EH (cell line): Measurements from ENCODE around the gene SHLD1.
"Not testable (repeated sequence)": the region's sequence is repeated elsewhere in the genome, so short reads cannot be mapped to it uniquely, and the experiment has no call there.

Experiments used
- DNase-seq: peaks from one replicate; pipeline ENCODE4 v3.0.0-alpha.2; 2015; ENCODE audit warnings: low read depth

Gene SHLD1, protein sequence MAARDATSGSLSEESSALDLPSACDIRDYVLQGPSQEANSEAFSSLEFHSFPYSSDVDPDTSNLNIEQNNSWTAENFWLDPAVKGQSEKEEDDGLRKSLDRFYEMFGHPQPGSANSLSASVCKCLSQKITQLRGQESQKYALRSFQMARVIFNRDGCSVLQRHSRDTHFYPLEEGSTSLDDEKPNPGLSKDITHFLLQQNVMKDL

DNA sequence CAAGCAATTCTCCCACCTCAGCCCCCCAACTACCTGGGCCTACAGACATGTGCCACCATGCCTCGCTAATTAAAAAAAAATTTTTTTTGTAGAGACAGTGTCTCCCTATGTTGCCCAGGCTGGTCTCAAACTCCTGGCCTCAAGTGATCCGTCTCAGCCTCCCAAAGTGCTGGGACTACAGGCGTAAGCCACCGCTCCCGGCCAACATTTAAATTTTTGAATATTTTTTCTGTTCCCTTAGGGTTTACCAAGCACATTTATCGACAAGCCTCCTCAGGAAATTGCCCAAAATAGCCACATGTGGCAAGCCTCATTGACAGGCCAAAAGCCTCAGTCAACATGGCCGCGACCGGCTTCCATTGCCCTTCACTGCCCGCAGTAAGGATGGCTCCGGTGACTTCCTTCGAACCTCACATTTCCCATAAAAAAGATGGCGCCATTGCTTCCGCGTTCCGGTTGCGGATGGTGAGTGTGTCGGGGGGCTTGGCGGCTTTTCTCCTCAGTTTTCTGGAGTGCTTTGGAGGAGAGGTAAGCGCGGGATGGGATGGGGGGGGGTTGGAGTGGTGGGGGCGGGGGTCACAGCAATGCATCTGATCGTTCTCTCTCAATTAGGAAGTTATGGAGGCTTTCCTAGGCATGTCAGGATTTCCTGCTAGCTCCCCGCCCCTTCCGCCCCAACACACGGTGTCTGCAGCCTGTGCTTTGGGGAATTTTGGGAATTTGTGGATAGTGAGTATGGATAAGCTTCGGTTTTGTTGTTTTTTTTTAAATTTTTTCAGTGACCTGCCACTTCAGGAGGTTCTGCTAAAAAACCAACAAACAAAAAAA, at the start of gene SHLD1:
TSS of gene SHLD1 (plus strand) at position 450 of the 828 bp plus-strand sequence. CDS start 22,465 bp downstream, outside the sequence.
- DNase-seq: peak; percentile 89

DNA sequence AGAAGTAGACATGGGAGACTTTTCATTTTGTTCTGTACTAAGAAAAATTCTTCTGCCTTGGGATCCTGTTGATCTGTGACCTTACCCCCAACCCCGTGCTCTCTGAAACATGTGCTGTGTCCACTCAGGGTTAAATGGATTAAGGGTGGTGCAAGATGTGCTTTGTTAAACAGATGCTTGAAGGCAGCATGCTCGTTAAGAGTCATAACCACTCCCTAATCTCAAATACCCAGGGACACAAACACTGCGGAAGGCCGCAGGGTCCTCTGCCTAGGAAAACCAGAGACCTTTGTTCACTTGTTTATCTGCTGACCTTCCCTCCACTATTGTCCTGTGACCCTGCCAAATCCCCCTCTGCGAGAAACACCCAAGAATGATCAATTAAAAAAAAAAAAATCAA, 47.9 kb upstream of the SHLD1 start:
- not testable (repeated sequence) for DNase-seq

DNA sequence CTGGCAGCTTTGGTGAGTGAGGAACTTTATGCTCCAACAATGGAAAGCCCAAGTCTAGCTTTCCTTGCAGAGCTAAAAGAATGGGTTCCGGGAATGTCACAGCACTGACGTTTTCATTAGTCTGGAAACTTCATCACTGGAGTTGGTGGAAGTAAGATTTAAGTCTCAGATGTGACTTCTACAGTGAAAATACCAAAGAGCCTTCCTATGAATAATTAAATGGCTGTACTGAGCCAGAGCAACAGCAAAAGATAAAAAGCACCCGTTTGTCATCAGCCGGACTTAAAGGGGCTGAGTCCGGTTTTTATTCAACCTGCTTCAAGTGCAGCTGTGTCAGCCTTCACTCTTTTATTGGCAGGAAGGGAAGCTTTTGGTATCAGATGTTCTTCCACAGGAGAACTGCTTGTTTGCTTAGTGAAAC, 46.5 kb upstream of the SHLD1 start:
- no peak for DNase-seq

DNA sequence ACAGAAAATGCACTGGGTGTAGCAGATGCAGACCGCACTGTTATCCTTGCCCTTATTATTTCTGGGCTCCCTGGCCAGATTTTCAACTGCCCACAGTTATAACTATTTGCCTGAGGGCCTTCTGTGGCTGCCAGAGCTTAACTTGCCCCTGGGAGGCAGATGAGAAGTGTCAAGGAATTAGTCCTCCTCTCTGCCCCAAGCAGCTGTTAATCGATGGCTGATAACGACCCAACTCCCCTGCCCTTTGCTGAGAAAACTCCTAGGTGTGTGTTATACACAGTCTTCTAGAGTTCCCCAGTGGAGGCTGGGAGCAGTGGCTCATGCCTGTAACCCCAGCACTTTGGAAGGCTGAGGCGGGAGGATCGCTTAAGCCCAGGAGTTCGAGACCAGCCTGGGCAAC, 44.4 kb upstream of the SHLD1 start:
- DNase-seq: no peak

DNA sequence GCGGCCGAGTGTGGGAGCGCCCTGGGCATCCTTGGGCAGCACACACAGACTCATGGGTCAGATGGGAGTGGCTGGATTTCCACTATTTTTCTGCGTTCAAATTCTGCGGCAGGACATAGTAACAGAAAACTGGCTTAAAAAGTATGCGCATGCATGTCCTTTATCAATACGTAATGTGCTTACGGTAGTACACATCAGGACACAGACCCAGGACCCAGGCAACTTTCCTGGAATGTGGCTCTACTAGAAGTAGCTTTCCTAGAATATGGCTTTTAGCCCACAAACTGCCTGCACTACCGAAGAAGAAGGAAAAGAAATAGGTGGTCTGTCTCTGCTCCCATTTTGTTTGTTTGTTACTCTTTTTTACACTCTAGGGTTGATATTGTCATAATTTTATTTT, 43.4 kb upstream of the SHLD1 start:
- DNase-seq: no peak

DNA sequence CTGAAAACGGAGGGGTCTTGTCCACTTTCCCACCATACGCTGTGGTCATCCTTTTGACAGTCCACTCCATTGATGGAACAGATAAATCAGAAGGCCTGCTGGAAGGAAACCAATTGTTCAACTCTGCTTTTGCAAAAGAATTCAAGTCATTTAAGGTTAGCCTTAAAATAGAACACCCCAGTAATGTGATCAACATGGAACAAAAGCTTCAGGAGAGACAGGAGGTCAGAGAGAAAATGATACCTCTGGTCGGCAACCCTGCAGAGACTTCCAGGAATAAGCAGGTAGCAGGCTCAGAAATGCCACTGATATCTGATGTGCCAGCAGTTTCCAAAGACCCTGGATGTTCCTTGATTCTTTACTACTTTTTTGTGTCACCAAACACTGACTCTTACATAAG, 39.6 kb upstream of the SHLD1 start:
- no peak for DNase-seq

DNA sequence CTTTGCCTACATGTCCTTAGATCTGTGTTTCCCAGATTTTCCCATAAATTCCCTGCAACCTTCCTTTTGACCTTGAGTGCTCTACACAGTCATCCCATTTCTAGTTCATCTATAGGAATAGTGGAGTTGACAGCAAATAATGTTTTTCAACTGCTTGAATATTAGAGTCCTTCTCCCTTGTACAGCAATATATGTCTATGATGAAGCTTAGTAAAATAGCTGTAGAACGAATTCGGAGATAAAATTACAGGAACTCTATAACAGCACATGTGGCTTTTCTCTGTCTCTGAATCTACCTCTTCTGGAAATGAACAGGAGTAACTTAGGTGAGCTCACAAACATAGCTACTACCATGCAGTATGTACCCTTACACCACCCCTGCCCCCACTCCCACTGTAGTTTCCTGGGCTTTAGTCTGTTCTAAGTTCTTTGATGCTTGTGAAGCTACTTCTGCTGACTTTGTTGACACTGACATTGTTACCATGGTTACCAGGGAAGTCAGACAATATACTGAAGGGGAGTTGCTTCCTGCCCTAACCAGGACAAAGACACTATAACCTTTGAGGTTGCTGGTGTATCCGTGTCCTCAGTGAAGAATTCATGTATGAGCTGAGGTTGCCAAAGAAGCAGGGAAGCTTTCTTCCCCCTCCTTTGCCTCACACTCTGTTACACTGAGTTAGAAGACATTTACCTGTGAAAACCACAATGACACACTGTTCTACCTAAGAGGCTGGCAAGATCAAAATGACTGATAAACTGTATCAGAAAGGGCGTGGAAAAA, 35.8 kb upstream of the SHLD1 start:
- no peak for DNase-seq

DNA sequence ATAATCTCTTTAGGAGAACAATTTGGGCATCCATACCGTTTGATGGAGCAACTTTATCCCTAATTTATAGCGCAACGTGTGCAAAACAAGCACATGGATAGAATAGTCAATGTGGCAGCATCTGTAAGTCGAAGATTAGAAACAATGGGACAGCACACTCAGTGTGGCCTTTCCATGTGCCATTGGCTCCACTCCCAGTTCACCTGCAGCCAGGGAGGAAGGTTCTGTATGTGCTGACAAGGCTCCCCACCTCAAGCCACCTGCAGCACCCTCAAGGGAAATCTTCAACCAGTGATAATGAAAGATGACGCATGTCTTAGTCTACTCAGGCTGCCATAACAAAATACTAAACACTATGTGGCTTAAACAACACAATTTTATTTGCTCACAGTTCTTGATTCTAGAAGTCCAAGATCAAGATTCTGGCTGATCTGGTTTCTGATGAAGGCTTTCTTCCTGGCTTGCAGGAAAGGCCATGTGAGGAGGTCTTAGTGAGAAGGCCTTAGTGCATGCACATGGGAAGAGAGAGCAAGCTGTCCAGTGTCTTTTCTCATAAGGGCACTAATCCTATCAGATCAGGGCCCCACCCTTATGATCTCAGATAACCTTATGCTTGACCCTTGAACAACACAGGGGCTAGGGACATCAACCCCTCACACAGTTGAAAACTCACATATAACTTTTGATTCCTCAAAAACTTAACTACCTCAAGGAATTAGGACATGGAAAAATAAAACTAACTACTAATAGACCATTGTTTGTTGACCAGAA, 34.9 kb upstream of the SHLD1 start:
- DNase-seq: no peak

DNA sequence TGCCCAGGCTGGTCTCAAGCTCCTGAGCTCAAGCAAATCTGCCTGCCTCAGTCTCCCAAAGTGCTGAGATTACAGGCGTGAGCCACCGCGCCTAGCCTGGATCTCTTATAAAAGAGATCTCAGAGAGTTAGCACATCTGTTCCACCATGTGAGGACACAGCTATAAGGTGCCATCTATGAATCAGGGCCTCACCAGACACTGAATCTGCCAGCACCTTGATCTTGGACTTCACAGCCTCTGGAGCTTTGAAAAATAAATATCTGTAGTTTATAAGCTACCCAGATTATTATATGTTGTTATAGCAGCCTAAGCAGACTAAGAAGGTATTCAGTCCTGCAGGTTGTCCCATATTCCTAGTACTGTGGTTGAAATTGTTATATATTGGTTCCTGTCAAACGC, 33.2 kb upstream of the SHLD1 start:
- DNase-seq: no peak

DNA sequence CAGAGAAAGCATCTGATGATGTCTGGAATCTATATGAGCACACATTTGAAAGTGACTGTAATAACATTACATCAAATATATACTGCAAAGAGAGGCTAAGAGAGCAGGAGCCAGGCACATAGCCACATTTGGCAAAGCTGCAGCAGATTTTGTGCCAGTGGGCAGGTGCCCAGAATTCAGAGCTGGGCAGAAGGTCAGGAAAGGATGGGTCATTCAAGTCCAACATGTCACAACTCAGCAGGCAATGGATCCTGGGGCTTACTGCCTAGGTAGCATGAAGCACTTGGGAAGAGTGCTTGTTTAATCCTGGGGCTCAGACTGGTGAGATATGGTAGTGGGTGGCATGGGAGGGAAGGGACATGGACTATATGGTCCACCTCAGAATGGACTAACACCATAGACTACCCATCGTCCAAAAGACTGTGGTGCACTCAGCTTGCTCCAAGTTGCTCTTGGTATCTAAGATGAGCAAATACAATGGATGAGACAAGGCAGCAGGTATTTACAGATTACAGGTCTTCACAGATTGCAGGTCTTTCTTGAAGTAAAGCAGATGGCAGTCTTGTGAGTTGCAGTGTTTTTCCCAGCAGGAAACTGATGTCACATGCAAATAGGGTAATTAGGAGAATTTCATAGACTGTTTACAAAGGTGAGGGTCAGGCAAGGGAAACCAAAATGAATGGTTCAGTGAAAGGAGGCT, 31.2 kb upstream of the SHLD1 start:
- DNase-seq: no peak

DNA sequence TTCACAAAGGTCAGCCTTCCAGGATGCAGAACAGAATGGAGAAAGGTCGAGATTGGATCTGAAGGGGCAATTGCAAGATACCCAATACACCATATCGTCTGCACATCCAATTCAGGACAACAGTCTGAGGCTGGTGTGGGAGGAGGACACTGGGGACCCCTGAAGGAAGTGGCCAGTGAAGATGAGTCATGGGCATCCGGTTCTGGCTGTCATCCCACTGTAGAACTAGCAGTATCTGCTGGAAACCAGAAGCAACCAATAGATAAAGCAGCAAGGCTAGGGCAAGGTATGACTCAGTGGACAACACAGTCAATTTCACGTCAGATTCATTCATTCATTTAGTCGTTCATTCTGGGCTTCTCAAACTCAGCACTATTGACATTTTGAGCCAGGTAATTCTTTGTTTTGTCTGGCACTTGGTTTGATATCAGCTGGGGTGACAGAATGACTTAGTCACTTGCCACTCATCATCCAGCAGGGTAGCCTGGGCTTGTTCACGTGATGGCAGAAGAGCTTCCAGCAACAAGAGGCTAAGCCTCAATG, 30.3 kb upstream of the SHLD1 start:
- peak; percentile 41 for DNase-seq

DNA sequence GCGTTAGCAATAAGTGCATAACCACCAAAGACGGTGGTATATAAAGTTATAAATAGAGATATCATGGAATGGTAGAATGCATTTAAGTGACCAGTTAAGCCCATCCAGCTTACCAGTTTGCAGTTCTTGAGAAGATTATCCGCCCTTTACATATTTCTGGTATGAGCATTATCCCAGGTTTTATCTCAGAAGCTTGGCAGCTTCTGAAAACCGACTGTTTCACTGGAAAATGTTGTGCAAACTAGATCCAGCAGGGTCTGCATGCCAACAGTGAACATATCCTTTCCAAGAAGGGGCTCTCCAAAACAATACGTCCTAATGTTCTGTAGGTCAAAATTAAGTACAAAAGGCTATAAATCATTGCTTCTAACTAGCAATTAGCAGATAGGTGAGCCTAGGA, 29.5 kb upstream of the SHLD1 start:
- no peak for DNase-seq

DNA sequence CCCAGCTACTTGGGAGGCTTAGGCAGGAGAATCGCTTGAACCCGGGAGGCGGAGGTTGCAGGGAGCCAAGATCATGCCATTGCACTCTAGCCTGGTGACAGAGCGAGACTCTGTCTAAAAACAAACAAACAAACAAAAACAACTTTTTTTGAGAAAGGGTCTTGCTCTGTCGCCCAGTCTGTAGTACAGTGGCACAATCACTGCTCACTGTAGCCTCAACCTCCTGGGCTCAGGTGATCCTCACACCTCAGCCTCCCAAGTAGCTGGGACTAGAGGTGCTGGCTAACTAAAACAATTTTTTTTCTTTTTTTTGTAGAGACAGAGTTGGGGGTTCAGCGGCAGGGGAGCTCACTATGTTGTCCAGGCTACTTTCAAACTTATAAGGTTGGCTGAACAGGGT, 28.8 kb upstream of the SHLD1 start:
- not testable (repeated sequence) for DNase-seq

DNA sequence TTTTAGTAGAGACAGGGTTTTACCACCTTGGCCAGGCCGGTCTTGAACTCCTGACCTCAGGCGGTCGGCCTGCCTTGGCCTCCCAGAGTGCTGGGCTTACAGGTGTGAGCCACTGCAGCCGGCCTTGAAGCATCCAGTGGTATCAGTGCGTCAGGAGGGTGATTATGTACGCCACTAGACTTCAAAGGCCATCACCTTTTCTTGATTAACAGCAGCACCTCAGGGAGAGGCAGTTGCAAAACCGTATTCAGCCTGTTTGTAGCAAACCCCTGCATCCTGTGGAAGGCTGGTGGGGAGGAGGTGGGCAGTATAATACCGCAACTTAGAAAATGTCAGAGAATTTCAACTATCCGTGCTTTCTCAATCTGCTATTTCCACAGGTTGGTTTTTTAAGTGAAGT, 27.3 kb upstream of the SHLD1 start:
- DNase-seq: no peak

DNA sequence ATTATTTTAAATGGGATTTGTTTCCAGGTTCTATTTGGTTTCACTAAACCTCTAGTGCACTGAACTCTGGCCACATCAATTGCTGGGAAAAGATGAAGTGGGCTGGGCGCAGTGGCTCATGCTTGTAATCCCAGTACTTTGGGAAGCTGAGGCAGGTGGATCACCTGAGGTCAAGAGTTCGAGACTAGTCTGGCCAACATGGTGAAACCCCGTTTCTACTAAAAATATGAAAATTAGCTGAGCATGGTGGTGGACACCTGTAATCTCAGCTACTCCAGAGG, 25.1 kb upstream of the SHLD1 start:
- not testable (repeated sequence) for DNase-seq

DNA sequence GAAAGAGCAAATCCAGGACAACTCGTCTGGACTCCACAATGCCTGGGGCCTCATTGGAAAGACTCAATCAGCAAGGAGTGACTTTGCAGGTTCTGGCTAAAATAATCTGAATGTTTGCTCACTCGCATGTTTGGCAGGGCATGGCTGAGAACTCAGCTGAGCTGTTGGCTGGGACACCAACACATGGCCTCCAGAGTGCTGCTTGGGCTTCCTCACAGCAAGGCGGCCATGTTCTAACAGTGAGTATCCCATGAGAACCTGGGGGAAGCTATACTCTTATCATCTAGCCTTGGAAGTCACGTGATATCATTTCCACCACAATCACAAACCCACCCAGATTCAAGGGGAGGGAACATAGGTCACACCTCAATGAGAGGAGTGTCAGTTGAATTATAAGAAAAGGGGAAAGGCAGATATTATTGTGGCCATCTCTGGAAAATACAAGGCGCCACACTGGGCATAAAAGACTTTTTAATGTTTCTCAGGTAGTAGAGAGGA, 23.1 kb upstream of the SHLD1 start:
- DNase-seq: no peak

DNA sequence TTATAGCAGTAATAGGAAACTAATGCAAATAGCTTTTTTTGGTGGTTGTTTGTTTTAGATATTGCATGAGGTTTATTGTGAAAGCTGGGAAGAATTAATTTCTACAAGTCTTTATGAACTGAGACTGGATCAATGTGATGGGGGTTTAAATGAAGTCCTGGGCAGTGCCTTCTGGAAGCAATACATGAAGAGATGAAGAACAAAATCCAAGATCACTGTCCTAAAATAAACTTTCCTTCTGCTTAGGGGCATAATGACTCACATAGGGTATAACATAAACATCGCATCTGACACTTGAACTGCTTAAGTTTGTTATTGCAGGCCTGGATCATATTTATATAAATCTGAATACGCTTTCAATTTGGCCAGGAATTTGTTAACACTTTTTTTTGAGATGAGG, 20.9 kb upstream of the SHLD1 start:
- peak; percentile 66 for DNase-seq

DNA sequence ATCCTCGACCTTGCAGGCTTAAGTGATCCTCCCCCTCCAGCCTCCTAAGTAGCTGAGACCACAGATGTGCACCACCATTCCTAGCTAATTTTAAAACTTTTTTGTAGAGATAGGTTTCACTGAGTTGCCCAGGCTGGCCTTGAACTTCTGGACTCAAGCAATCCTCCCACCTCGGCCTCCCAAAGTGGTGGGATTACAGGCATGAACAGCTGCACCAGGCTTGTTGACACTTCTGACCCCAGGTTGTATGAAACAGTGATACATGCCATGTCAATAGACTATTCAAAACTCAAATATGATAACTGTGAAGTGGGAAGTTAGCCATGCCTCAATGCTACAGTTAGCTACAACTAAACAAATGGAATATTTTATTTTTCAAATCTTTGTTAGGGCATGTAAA, 20.1 kb upstream of the SHLD1 start:
- no peak for DNase-seq

DNA sequence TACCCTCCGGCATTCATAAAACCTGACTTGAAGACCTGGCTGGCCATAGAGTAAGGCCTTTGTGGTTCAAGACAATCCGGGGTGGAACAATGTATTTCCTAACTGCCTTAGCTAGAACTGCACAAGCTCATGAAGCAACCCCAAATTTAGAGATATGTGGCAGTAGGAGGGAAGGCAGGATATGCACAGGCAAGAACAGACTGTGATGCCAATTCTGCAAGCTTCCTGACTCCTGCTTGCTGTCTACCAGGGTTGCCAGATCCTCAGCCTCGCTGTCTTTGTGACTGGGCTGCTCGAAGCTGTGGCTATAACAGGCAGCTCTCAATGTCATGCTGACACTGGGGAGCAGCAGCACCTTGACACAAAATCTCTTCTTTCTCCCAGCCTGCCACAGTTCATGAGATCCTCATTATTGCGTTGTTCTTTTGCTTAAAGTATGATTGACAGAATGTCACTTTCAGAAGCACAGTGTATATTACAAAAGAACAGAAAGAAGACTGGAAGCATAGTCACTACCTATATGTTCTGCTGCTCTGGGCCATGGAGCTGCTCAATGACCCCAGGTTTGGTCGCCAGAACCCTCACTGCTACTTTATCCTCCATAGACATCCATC, 18.3 kb upstream of the SHLD1 start:
- DNase-seq: no peak

DNA sequence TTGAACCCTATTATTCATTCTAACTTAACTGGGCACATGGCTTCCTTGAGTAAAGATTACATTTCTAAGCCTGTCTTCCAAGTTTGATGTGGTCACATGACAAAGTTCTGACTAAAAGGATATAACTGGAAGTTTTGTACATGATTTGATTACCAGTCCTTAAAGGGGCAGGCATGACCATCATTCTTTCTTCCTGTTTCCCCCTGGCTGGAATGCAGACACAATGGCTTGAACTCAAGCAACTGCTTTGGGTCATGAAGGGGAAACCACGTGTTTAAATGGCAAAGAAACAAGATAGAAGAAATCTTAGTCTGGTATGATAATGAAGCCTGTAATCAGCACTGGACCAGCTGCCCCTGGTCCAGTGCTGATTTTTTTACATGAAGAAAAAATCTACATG, 15.6 kb upstream of the SHLD1 start:
- no peak for DNase-seq
